ENCODE data around the gene ADAMTS17. TPM values are rescaled to one million over a fixed set of nuclear protein-coding genes. Genes with fewer than 3 reads are reported as not detected.
A peak's percentile ranks its signal among the peaks of the same experiment; 100 is the strongest.

Gene ADAMTS17
- total RNA-seq, 2 donors from 2014 or later = 0.37 to 1.1 TPM

DNA sequence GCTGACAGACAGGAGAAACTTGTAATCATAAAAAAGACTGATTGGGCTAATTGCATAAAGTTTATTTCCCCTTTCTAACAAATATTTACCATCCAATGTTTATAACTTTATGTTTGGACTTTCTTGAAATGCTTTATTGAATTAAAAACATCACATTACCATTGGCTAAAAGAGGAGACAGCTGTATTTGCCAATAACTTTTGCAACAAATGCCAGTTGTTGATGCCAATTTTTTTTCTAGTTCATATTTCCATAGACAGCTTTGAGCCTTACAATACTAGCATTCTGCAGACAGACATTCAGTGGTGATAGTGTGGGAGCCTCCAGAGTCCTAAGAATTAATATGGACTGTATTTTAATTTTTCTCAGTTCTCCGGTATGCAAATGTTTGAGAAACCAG is 198.4 kb downstream of the ADAMTS17 start:
- ATAC-seq (replicated peaks) = no peak
- peaks cover 13% of the 10 kb centered on the region for H3K9me3 Mint-ChIP-seq
- H3K4me1 Mint-ChIP-seq = no peaks in the 10 kb centered on the region
- no peaks in the 10 kb centered on the region for H3K27me3 Mint-ChIP-seq
- H3K27ac Mint-ChIP-seq = no peak overlapping the region
- H3K4me3 Mint-ChIP-seq = no peak overlapping the region
- H3K36me3 Mint-ChIP-seq (ENCODE audit: low read depth) = peaks cover under 1% of the 10 kb centered on the region

DNA sequence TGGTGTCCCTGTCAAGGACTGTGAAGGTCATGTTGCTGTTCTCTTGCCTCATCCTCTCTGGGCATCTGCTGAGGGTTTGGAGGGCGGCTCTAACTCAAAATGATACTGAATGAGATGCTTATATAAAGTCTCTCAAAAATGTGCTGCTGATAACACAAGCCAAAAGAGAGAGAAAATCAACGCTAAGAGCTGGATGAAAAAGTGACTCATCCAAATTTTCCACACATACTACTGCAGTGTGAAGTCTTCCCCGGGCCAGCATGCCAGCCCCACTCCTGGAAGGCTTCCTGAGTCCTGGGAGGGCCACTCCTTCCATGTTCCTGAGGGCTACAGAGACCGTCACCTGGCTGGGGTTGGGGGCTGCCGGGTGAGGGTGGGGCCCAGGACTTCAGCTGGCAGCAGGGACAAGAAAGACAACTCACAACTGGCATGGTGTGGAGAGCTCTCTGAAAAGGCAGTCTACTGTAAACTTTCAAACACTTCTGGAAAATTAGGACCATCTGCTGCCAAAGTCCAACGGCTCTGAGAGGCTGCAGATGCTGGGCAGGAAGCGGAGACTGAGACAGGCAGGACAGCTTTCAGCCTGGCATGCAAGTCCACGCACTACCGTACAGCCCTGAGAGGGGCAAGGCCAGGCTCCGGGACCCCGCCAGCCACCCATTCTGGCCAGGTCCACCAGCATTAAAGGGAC is 200.3 kb downstream of the ADAMTS17 start:
- no peak overlapping the region for H3K4me3 Mint-ChIP-seq
- ATAC-seq (replicated peaks) = no peak
- no peaks in the 10 kb centered on the region for H3K36me3 Mint-ChIP-seq (ENCODE audit: low read depth)
- no peak overlapping the region for H3K27ac Mint-ChIP-seq
- no peaks in the 10 kb centered on the region for H3K27me3 Mint-ChIP-seq
- H3K9me3 Mint-ChIP-seq = peaks cover 2% of the 10 kb centered on the region
- no peaks in the 10 kb centered on the region for H3K4me1 Mint-ChIP-seq

DNA sequence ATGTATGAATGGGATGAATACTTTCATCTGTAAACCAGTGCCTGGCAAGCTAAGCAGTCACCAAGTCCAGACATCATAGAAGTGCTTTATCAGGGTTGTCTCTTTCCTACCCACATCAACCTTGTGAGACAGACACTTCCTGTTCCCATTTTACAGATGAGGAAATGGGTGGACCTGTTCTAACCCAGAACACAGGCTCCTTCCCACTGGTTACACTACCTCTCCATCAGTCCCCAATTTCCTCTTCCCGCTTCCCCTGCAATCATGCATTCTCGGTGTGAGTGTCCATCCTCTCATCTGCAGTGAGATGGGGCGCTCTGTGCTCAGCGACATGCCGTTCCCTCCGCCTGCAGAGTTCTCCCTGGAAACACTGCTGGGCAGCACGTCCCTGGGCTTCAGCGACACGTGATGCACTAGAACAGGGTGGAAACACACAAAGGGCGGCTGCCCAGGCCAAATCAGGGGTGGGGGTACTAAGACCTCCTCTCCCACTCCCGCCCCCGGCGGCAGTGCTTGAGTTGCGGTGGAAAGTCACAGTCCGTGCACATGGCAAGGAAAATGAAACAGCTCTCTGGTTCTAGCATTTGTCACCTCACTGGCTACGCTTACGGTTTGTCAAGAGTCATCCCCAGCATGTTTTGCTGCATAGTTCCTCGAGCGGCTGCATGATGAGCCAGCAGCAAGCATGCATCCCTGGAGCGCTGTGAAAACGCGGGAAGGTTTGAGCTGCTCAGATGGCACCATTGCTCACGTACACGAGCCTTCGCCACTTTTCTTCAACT is 201.1 kb downstream of the ADAMTS17 start:
- no peak overlapping the region for H3K27ac Mint-ChIP-seq
- no peaks in the 10 kb centered on the region for H3K27me3 Mint-ChIP-seq
- no peak overlapping the region for H3K4me3 Mint-ChIP-seq
- H3K9me3 Mint-ChIP-seq = no peaks in the 10 kb centered on the region
- H3K36me3 Mint-ChIP-seq (ENCODE audit: low read depth) = no peaks in the 10 kb centered on the region
- ATAC-seq (replicated peaks) = no peak
- no peaks in the 10 kb centered on the region for H3K4me1 Mint-ChIP-seq

DNA sequence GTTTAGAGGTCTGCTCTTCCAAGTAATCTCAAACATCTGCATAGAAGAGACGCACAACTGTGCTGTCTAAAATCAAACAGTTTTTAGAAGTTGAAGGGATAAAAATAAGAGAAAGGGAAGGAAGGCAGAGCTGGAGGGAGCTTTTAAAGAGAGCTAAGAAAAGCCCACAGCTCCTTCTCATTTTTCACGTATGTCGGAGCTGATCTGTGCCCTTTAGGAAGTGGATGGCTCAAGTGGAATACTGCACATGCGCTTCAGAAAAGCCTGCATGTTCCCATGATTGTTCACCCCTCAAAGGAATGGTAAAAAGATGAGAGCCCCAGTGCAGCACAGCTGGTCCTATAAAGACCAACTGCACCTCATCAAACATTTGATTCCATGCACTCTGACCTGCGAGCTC is 207.2 kb downstream of the ADAMTS17 start:
- Mint-ChIP-seq H3K4me3 (no peak overlapping the region), H3K27me3 (no peaks in the 10 kb centered on the region), H3K36me3 (ENCODE audit: low read depth) (no peaks in the 10 kb centered on the region), H3K4me1 (no peaks in the 10 kb centered on the region), H3K27ac (no peak overlapping the region), H3K9me3 (no peaks in the 10 kb centered on the region)
- ATAC-seq (replicated peaks) = no peak

DNA sequence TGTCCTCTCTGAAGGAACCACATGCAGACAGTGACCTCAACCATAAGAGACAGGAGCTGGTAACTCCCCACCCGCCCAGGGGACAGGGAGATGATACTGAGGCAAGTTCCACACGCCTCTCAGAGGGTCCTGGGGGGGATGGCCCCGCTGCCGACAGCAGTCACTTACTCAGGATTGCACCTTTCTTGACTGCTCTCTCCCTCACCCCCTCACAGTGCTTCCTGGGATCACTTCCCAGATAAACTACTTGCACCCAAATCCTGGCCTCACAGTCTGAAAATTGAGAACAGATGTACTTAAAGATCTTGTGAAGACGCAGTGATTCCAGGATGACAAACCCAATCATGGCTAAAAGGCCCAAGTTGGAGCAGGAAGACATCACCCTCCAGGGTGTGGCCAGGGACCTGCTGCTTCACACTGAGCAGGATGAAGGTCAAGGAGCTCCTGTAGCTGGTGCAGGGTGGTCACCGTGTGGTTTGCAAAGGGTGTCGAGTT is 207.6 kb downstream of the ADAMTS17 start:
- H3K27ac Mint-ChIP-seq = no peak overlapping the region
- no peak for ATAC-seq (replicated peaks)
- no peaks in the 10 kb centered on the region for H3K27me3 Mint-ChIP-seq
- no peaks in the 10 kb centered on the region for H3K9me3 Mint-ChIP-seq
- no peaks in the 10 kb centered on the region for H3K4me1 Mint-ChIP-seq
- H3K4me3 Mint-ChIP-seq = no peak overlapping the region
- no peaks in the 10 kb centered on the region for H3K36me3 Mint-ChIP-seq (ENCODE audit: low read depth)

- H3K27me3 Mint-ChIP-seq = no peaks in the 10 kb centered on the region
- no peak overlapping the region for H3K27ac Mint-ChIP-seq
- H3K4me3 Mint-ChIP-seq = no peak overlapping the region
- no peaks in the 10 kb centered on the region for H3K4me1 Mint-ChIP-seq
- ATAC-seq (replicated peaks) = no peak
- no peaks in the 10 kb centered on the region for H3K9me3 Mint-ChIP-seq
- no peaks in the 10 kb centered on the region for H3K36me3 Mint-ChIP-seq (ENCODE audit: low read depth)
Observed at GRCh38 chr15:100133001-100133400, 208.8 kb downstream of the ADAMTS17 start.

DNA sequence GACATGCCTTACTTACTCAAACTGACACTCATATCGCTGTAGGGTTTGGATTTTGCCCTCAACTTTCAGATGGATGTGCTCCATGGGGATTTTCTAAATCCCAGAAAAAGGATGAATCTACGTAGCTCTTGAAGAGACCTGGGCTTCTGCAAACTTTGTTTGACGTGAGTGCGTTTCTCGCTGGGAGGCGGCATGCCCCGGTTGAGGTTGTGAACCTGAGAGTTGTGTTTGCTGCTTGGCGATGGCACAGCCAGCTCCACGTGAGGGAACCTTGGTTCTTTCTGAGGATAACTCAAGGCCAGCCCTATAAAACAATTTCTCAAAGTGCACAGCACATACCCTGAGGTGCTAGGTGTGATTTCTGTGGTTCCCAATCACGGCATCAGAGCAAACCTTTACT is 209.5 kb downstream of the ADAMTS17 start:
- no peak overlapping the region for H3K27ac Mint-ChIP-seq
- no peaks in the 10 kb centered on the region for H3K9me3 Mint-ChIP-seq
- H3K4me1 Mint-ChIP-seq = no peaks in the 10 kb centered on the region
- H3K27me3 Mint-ChIP-seq = no peaks in the 10 kb centered on the region
- H3K36me3 Mint-ChIP-seq (ENCODE audit: low read depth) = no peaks in the 10 kb centered on the region
- ATAC-seq (replicated peaks) = no peak
- H3K4me3 Mint-ChIP-seq = peak overlapping the region; percentile 53

GRCh38 chr15:100131321-100132224 is 210.2 kb downstream of the ADAMTS17 start:
- ATAC-seq (replicated peaks) = peak; percentile 65
- Mint-ChIP-seq H3K4me3 (peak overlapping the region; percentile 53), H3K4me1 (no peaks in the 10 kb centered on the region), H3K9me3 (no peaks in the 10 kb centered on the region), H3K27me3 (no peaks in the 10 kb centered on the region), H3K27ac (no peak overlapping the region), H3K36me3 (ENCODE audit: low read depth) (no peaks in the 10 kb centered on the region)

- no peaks in the 10 kb centered on the region for H3K36me3 Mint-ChIP-seq (ENCODE audit: low read depth)
- ATAC-seq (replicated peaks) = no peak
- H3K27me3 Mint-ChIP-seq = no peaks in the 10 kb centered on the region
- no peaks in the 10 kb centered on the region for H3K9me3 Mint-ChIP-seq
- no peak overlapping the region for H3K4me3 Mint-ChIP-seq
- H3K27ac Mint-ChIP-seq = no peak overlapping the region
- no peaks in the 10 kb centered on the region for H3K4me1 Mint-ChIP-seq
Observed at GRCh38 chr15:100129677-100130076, 212.1 kb downstream of the ADAMTS17 start.

- Mint-ChIP-seq H3K4me1 (no peaks in the 10 kb centered on the region), H3K4me3 (no peak overlapping the region), H3K27ac (no peak overlapping the region), H3K9me3 (peaks cover 5% of the 10 kb centered on the region), H3K27me3 (no peaks in the 10 kb centered on the region), H3K36me3 (ENCODE audit: low read depth) (no peaks in the 10 kb centered on the region)
- ATAC-seq (replicated peaks) = no peak
Observed at GRCh38 chr15:100125401-100126191, 216.2 kb downstream of the ADAMTS17 start.

DNA sequence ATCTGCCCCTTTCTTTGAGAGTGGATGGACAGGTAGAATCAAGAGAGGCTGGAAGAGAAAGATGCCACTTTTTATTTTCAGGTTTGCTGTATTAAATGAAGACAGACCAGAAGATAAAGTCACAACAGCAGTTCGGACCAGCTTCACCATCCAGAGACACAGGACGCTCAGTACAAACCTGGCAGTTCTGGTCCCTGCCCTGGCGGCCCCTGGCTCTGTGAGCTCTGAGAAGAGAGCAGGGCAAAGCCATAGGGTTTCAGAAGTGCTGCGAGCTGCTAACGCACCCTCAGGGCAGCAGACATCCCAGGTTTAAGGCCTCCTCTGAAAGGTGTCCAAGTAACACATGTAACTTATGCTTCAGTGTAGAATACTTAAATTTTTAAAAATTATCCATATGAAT is 216.8 kb downstream of the ADAMTS17 start:
- peaks cover 5% of the 10 kb centered on the region for H3K9me3 Mint-ChIP-seq
- H3K27ac Mint-ChIP-seq = no peak overlapping the region
- no peaks in the 10 kb centered on the region for H3K36me3 Mint-ChIP-seq (ENCODE audit: low read depth)

GRCh38 chr15:100124361-100124760 is 217.4 kb downstream of the ADAMTS17 start:
- no peak overlapping the region for H3K4me3 Mint-ChIP-seq
- H3K9me3 Mint-ChIP-seq = peaks cover 9% of the 10 kb centered on the region
- no peak for ATAC-seq (replicated peaks)
- H3K27ac Mint-ChIP-seq = no peak overlapping the region
- H3K4me1 Mint-ChIP-seq = no peaks in the 10 kb centered on the region
- no peaks in the 10 kb centered on the region for H3K36me3 Mint-ChIP-seq (ENCODE audit: low read depth)
- no peaks in the 10 kb centered on the region for H3K27me3 Mint-ChIP-seq

More for the DNA sequence above, 216.8 kb downstream of the ADAMTS17 start:
- no peak for ATAC-seq (replicated peaks)
- Mint-ChIP-seq H3K4me3 (no peak overlapping the region), H3K4me1 (no peaks in the 10 kb centered on the region), H3K27me3 (no peaks in the 10 kb centered on the region)

DNA sequence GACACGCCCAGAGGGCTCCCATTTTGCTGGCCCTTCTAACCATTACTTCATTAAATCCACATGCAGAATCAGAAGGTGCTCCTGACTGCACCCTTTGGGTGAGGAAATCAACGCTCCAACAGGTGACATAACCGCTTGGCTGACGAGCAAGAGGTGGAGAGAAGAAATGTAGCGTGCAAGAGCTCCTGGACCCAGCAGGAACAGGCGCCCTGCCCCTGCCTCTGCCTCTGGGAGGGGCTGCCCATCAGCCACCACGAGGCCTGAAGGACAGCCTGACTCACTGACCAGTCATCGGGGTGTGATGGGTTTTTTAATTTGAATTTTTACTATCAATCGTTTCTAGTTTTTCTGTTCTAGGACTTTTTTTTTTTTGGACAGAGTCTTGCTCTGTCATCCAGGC is 218.2 kb downstream of the ADAMTS17 start:
- Mint-ChIP-seq H3K4me1 (no peaks in the 10 kb centered on the region), H3K4me3 (no peak overlapping the region), H3K36me3 (ENCODE audit: low read depth) (no peaks in the 10 kb centered on the region), H3K9me3 (peaks cover 9% of the 10 kb centered on the region), H3K27me3 (no peaks in the 10 kb centered on the region), H3K27ac (no peak overlapping the region)
- no peak for ATAC-seq (replicated peaks)

GRCh38 chr15:100121285-100121684 is 220.5 kb downstream of the ADAMTS17 start:
- no peaks in the 10 kb centered on the region for H3K4me1 Mint-ChIP-seq
- H3K27me3 Mint-ChIP-seq = no peaks in the 10 kb centered on the region
- H3K27ac Mint-ChIP-seq = no peak overlapping the region
- H3K4me3 Mint-ChIP-seq = no peak overlapping the region
- no peak for ATAC-seq (replicated peaks)
- H3K36me3 Mint-ChIP-seq (ENCODE audit: low read depth) = no peaks in the 10 kb centered on the region
- H3K9me3 Mint-ChIP-seq = peaks cover 13% of the 10 kb centered on the region

Data from activated T-helper 17 cell treated with anti-CD3 and anti-CD28 coated beads, Interleukin-2, amount 50 U/mL, for 72 hours (primary cell).